ENCODE results near the gene PSMB2. TPM values are rescaled to one million over a fixed set of nuclear protein-coding genes. Genes with fewer than 3 reads are reported as not detected.
A peak's percentile ranks its signal among the peaks of the same experiment; 100 is the strongest.

Gene PSMB2
- total and polyA plus RNA-seq, 10 of the 15 experiments (the other 5 are each of a cell fraction or from before 2014, with no cell fraction given) = 71.7 to 299 (median 145) TPM

- TF ChIP-seq, protein P1, sequence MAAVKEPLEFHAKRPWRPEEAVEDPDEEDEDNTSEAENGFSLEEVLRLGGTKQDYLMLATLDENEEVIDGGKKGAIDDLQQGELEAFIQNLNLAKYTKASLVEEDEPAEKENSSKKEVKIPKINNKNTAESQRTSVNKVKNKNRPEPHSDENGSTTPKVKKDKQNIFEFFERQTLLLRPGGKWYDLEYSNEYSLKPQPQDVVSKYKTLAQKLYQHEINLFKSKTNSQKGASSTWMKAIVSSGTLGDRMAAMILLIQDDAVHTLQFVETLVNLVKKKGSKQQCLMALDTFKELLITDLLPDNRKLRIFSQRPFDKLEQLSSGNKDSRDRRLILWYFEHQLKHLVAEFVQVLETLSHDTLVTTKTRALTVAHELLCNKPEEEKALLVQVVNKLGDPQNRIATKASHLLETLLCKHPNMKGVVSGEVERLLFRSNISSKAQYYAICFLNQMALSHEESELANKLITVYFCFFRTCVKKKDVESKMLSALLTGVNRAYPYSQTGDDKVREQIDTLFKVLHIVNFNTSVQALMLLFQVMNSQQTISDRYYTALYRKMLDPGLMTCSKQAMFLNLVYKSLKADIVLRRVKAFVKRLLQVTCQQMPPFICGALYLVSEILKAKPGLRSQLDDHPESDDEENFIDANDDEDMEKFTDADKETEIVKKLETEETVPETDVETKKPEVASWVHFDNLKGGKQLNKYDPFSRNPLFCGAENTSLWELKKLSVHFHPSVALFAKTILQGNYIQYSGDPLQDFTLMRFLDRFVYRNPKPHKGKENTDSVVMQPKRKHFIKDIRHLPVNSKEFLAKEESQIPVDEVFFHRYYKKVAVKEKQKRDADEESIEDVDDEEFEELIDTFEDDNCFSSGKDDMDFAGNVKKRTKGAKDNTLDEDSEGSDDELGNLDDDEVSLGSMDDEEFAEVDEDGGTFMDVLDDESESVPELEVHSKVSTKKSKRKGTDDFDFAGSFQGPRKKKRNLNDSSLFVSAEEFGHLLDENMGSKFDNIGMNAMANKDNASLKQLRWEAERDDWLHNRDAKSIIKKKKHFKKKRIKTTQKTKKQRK (IDR thresholded peaks at IDR 0.05; ENCODE audit: low read depth, low read length) = no peak
- TF ChIP-seq NFIC (IDR thresholded peaks at IDR 0.05; ENCODE audit: low read depth, low read length) (peak; percentile 50; the same call in 1 of the 2 replicates), NRF1 (conservative IDR thresholded peaks at IDR 0.05; ENCODE audit: low read depth, low read length) (no peak; the same call in 1 of the 2 replicates), MEF2A (IDR thresholded peaks at IDR 0.05; ENCODE audit: insufficient read depth, low read depth, low read length) (peak; percentile 55; the same call in 1 of the 2 replicates), E2F4 (IDR thresholded peaks at IDR 0.05; ENCODE audit: low read depth, low read length) (no peak), NFYB (IDR thresholded peaks at IDR 0.05; ENCODE audit: insufficient read depth, low read depth, low read length) (peak; percentile 91), IKZF2 (IDR thresholded peaks at IDR 0.05) (peak in 1 of 2 experiments; percentile 47; a peak in 2 of 4 replicates), MTA2 (IDR thresholded peaks at IDR 0.05; ENCODE audit: low read depth) (peak; percentile 96), SRF (IDR thresholded peaks at IDR 0.05; ENCODE audit: low read depth in 2 of 2, low read length in 2 of 2) (no peak), CBX3 (IDR thresholded peaks at IDR 0.05; ENCODE audit: borderline replicate concordance, low read depth) (no peak), MXI1 (IDR thresholded peaks at IDR 0.05; ENCODE audit: low read depth, low read length) (peak; percentile 73; the same call in 1 of the 2 replicates), EZH2 (IDR thresholded peaks at IDR 0.05; ENCODE audit: borderline replicate concordance, control insufficient read depth, low read depth, low read length) (no peak), SIN3A (IDR thresholded peaks at IDR 0.05; ENCODE audit: low read depth, low read length) (0 out of 2 replicates have a peak, but pooled peaks have one; percentile 62)
- TF ChIP-seq, protein P2, sequence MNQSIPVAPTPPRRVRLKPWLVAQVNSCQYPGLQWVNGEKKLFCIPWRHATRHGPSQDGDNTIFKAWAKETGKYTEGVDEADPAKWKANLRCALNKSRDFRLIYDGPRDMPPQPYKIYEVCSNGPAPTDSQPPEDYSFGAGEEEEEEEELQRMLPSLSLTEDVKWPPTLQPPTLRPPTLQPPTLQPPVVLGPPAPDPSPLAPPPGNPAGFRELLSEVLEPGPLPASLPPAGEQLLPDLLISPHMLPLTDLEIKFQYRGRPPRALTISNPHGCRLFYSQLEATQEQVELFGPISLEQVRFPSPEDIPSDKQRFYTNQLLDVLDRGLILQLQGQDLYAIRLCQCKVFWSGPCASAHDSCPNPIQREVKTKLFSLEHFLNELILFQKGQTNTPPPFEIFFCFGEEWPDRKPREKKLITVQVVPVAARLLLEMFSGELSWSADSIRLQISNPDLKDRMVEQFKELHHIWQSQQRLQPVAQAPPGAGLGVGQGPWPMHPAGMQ (IDR thresholded peaks at IDR 0.05; ENCODE audit: borderline replicate concordance) = no peak
Observed at GRCh38 chr1:35557611-35558373, 83.5 kb downstream of the PSMB2 start, which contains the start of gene NCDN (continued).
